Stimulated activated CD8-positive, alpha-beta memory T cell treated with anti-CD3 and anti-CD28 coated beads, Interleukin-15, amount 100 ng/mL, for 1 hour (primary cell): ENCODE measurements around the gene MAP4K1.
"Not testable (repeated sequence)": the region's sequence is repeated elsewhere in the genome, so short reads cannot be mapped to it uniquely, and the experiment has no call there.

Source experiments
- DNase-seq: peaks from one replicate; pipeline ENCODE4 v3.0.0-alpha.2; 2020; ENCODE audit warnings: low read depth

MAP4K1 gene

GRCh38 chr19:38650911-38651584 lies 33.3 kb upstream of the MAP4K1 start:
- DNase-seq, result no peak

- no peak for DNase-seq
These were observed 32.5 kb upstream of the MAP4K1 start for GRCh38 chr19:38650172-38650775.

- no peak for DNase-seq
These were observed 31.8 kb upstream of the MAP4K1 start for GRCh38 chr19:38649305-38650171.

GRCh38 chr19:38648769-38649304 lies 31.1 kb upstream of the MAP4K1 start:
- DNase-seq, result no peak

- no peak for DNase-seq
These were observed 30.4 kb upstream of the MAP4K1 start for GRCh38 chr19:38647966-38648768.

GRCh38 chr19:38647368-38647965 lies 29.7 kb upstream of the MAP4K1 start, which contains the start of gene ACTN4:
TSS of gene ACTN4 (plus strand) at chr19:38647649. CDS start at chr19:38647746, 97 bp downstream.
- peak; percentile 99 for DNase-seq

- DNase-seq, result no peak
These were observed 27.0 kb upstream of the MAP4K1 start for GRCh38 chr19:38644719-38645118.

- no peak for DNase-seq
These were observed 24.4 kb upstream of the MAP4K1 start for GRCh38 chr19:38642176-38642575.

GRCh38 chr19:38640368-38640767 lies 22.6 kb upstream of the MAP4K1 start:
- DNase-seq, result no peak

GRCh38 chr19:38639679-38640078 lies 21.9 kb upstream of the MAP4K1 start:
- DNase-seq, result no peak

GRCh38 chr19:38638461-38638860 lies 20.7 kb upstream of the MAP4K1 start:
- DNase-seq, result no peak

GRCh38 chr19:38635483-38636399 lies 18.0 kb upstream of the MAP4K1 start:
- DNase-seq, result no peak

- DNase-seq, result peak; percentile 58
These were observed 17.2 kb upstream of the MAP4K1 start for GRCh38 chr19:38634757-38635482.

- DNase-seq, result no peak
These were observed 14.9 kb upstream of the MAP4K1 start for GRCh38 chr19:38632476-38633213.

GRCh38 chr19:38631811-38632475 lies 14.2 kb upstream of the MAP4K1 start:
- not testable (repeated sequence) for DNase-seq

- not testable (repeated sequence) for DNase-seq
These were observed 13.5 kb upstream of the MAP4K1 start for GRCh38 chr19:38631301-38631700.

GRCh38 chr19:38629568-38629967 lies 11.8 kb upstream of the MAP4K1 start:
- no peak for DNase-seq

GRCh38 chr19:38626401-38626800 lies 8.6 kb upstream of the MAP4K1 start:
- DNase-seq, result no peak
